Fibroblast of skin of right biceps (primary cell): ENCODE measurements around the gene P2RX4.
"Not testable (repeated sequence)": the region's sequence is repeated elsewhere in the genome, so short reads cannot be mapped to it uniquely, and the experiment has no call there.

Source experiments
- DNase-seq: peaks from one replicate; pipeline ENCODE4 v3.0.0-alpha.2; 2013

The P2RX4 gene

DNA sequence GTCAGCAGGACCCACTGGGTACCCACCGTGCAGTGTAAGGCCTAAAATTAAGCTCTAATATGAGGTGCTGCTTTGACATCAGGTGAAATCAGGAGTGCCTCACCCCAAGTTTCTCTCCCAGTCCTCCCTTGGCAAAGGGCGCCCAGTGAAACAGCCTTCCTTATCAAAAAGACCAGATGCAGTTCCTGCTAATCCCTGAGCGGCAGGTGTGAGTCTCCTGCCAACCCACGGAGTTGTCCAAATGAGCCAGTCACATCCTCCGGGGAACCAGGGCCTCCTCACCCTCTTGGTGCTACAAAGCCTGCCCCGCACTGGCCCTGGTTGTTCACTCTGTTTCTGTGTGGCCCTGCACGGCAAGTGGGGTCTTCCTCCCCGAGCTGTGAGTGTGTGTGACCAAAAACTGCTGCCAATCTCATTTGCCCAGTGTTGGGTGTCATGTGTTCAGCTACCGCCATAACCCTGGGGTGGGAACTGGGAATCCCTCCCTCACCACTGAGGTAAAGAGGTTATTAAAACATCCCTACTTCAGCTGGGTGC is 20.2 kb upstream of the P2RX4 start:
- DNase-seq, result no peak

- peak; percentile 98 for DNase-seq
Observed at GRCh38 chr12:121190523-121191031, 19.4 kb upstream of the P2RX4 start.

GRCh38 chr12:121191151-121191550 is 18.8 kb upstream of the P2RX4 start:
- DNase-seq, result no peak

GRCh38 chr12:121196902-121197301 is 13.0 kb upstream of the P2RX4 start:
- DNase-seq, result no peak

DNA sequence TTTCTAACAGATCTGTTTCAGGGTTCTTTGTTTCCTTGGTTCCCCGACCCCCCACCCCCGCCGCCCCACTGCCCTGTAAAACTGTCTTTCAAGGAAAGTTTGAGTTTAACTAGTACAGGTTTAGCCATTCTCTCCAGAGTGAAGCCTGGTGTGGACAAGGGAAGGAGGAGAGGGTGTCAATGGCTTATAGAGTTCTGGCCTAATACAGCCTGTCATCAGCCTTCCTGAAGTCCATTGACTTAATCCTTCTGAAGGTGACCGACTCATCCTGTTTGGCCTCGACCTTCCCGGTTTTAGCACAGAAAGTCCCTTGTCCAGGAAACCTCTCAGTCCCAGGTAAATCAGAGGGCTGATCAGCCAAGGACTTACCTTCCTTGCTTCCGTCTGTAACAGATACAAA is 11.0 kb upstream of the P2RX4 start:
- DNase-seq, result no peak

DNA sequence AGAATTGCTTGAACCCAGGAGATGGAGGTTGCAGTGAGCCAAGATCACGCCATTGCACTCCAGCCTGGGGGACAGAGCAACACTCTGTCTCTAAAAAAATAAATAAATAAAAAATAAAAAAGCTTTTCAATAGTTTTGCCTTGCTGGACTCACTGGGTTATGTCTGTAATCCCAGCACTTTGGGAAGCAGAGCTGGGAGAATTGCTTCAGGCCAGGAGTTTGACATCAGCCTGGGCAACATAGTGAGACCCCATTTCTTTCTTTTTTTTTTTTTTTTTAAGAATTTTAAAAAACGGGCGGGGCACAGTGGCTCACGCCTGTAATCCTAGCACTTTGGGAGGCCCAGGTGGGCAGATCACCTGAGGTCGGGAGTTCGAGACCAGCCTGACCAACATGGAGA is 8.8 kb upstream of the P2RX4 start:
- not testable (repeated sequence) for DNase-seq

GRCh38 chr12:121202407-121203355 is 7.2 kb upstream of the P2RX4 start:
- DNase-seq, result no peak

GRCh38 chr12:121203482-121203881 is 6.4 kb upstream of the P2RX4 start:
- DNase-seq, result no peak

GRCh38 chr12:121205491-121205890 is 4.4 kb upstream of the P2RX4 start:
- DNase-seq, result no peak

DNA sequence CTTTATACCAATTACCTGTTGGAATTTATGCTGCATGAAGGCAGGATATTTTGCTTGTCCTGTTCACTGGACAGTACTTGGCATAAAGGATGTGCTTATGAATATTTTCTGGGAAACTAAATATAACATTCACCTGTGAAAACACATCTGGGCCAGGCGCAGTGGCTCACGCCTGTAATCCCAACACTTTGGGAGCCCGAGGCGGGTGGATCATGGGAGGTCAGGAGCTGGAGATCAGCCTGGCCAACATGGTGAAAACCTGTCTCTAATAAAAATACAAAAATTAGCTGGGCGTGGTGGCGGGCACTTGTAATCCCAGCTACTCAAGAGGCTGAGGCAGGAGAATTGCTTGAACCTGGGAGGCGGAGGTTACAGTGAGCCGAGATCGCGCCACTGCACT is 1.4 kb upstream of the P2RX4 start:
- DNase-seq, result not testable (repeated sequence)

GRCh38 chr12:121209221-121209620 is 708 bp upstream of the P2RX4 start:
- DNase-seq, result no peak

GRCh38 chr12:121212875-121213274 is 2.9 kb downstream of the P2RX4 start:
- no peak for DNase-seq

GRCh38 chr12:121214166-121214777 is 4.3 kb downstream of the P2RX4 start:
- DNase-seq, result peak; percentile 47

DNA sequence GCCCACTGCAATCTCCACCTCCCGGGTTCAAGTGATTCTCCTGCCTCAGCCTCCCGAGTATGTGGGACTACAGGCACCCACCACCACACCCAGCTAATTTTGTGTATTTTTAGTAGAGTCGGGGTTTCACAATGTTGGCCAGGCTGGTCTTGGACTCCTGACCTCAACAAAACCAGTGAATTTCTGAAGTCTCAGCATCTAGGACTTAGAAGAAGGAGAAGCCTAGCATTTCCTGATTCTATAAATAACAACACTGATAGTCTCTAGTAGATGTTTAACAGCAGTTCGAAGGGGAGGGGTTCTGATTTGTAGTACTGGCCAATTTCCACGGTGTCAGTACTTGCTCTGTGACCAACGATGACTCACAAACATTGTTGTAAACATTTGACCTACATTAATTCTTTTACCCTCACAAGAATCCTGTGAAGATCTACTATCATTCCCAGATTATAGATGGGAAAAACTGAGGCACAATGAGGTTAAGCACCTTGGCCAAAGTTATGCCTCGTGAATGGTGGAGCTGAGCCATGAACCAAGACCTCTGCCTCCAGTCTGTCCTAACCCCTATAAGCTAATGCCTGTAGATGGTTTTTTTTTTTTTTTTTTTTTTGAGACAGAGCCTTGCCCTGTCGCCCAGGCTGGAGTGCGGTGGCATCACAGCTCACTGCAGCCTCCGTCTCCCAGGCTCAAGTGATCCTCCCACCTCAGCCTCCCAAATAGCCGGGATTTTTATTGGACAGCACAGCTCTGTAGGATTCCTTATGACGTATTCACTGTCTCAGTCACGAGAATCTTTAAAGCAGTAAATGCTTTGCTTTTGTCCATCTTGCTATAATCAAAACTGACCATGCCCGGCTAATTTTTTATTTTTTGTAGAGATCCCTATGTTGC is 5.2 kb downstream of the P2RX4 start:
- DNase-seq, result peak; percentile 85

GRCh38 chr12:121216102-121216501 is 6.2 kb downstream of the P2RX4 start:
- no peak for DNase-seq

DNA sequence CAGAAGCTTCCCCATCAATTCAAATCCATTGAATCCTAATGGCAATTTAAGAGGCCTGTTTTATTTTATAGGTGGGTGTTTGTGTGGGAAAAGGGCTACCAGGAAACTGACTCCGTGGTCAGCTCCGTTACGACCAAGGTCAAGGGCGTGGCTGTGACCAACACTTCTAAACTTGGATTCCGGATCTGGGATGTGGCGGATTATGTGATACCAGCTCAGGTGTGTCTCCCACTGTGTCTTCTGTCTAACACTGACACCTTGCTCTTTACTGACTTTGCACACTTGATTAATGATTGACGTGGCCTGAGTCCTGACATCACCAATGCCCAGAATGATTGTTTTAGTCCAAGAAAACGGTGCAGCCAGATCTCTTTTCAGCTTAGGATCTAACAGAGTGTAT is 7.1 kb downstream of the P2RX4 start:
- DNase-seq, result no peak

GRCh38 chr12:121217761-121218160 is 7.8 kb downstream of the P2RX4 start:
- no peak for DNase-seq

DNA sequence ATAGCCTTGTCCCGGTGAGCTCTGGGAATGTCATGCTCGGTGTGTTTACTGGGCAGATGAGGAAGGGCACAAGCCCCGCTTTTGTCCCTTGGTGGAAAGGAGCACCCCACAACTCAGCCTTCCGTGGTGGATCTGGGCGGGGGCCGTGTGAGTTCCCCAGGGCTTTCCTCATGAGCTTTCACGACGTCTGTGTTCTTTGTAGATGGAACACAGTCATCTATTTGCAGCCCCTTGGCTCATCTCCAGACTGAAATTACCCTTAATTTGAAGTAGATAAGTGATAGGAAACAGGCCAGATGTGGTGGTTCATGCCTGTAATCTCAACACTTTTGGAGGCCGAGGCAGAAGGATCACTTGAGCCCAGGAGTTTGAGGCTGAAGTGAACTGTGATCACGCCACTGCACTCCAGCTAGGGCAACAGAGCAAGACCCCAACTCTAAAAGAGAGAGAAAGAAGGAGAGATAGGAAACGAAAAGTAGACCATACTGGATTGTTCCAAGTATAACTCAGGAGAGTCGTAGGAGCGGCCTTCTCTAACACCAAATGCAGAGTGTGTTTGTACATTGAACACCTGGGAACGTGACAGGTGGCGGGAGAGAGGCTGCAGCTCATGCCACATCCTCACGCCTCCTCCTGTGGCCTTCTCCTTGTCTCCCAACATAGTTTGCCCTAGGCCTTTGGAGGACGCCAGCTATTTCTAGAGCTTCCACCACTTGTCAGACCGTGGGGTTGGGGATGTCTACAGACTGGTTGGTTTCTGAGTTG is 8.8 kb downstream of the P2RX4 start:
- DNase-seq, result no peak

- no peak for DNase-seq
Observed at GRCh38 chr12:121219353-121219986, 9.5 kb downstream of the P2RX4 start.

- DNase-seq, result no peak
Observed at GRCh38 chr12:121222847-121223246, 12.9 kb downstream of the P2RX4 start.
